Common myeloid progenitor, CD34-positive (primary cell): ENCODE results near the gene FEM1B.
A peak's percentile ranks its signal among the peaks of the same experiment; 100 is the strongest.

Source experiments
- CTCF ChIA-PET: fragments of 350-600 bp; sonication (Branson Sonifier 250); formaldehyde crosslinking; loops from one replicate; lab custom pipeline; 2021; ENCODE audit warnings: antibody characterized with exemption; lab: Charles Lee
- POLR2A ChIA-PET: fragments of 350-600 bp; sonication (Branson Sonifier 250); formaldehyde crosslinking; loops from one replicate; lab custom pipeline; 2021; ENCODE audit warnings: antibody characterized with exemption; lab: Charles Lee
- DNase-seq, 3 donors: peaks; one replicate each; pipeline versions ENCODE4 v3.0.0 to v3.0.0-alpha.2; 2013
- H3K27ac ChIP-seq, 2 experiments: 1 replicate in 1 of 2; 2 replicates in 1 of 2; pipeline ENCODE4 v1.7.0; 2013; ENCODE audit warnings: inconsistent platforms in 2 of 2, low read length in 2 of 2, mild to moderate bottlenecking in 2 of 2, low read depth in 1 of 2, moderate library complexity in 1 of 2; ENCODE audit not compliant: severe bottlenecking in 2 of 2, insufficient read depth in 1 of 2, poor library complexity in 1 of 2
- H3K27me3 ChIP-seq, 5 experiments: replicated peaks in 2 of 5; 1 replicate in 3 of 5; 2 replicates in 2 of 5; pipeline versions ENCODE4 v1.6.1 to v1.7.0; 2013; ENCODE audit warnings: low read length in 4 of 5, mild to moderate bottlenecking in 2 of 5, moderate library complexity in 2 of 5, inconsistent platforms in 1 of 5; ENCODE audit not compliant: insufficient read depth in 5 of 5, control insufficient read depth in 4 of 5
- H3K36me3 ChIP-seq, 4 experiments: 1 replicate in 2 of 4; 2 replicates in 2 of 4; pipeline versions ENCODE4 v1.6.1 to v1.7.0; 2013; ENCODE audit warnings: low read length in 3 of 4, control low read depth in 1 of 4, mild to moderate bottlenecking in 1 of 4; ENCODE audit not compliant: control insufficient read depth in 4 of 4, insufficient read depth in 4 of 4
- H3K4me1 ChIP-seq, 4 experiments: 1 replicate in 3 of 4; 2 replicates in 1 of 4; pipeline versions ENCODE4 v1.6.1 to v1.7.1; 2013; ENCODE audit warnings: low read length in 3 of 4, mild to moderate bottlenecking in 3 of 4, control low read depth in 1 of 4, inconsistent platforms in 1 of 4, moderate library complexity in 1 of 4; ENCODE audit not compliant: control insufficient read depth in 4 of 4, insufficient read depth in 4 of 4; ENCODE audit errors: control extremely low read depth in 1 of 4
- H3K4me3 ChIP-seq, 7 experiments: 1 replicate in 4 of 7; 2 replicates in 3 of 7; pipeline versions ENCODE4 v1.5.1 to v1.7.0; 2013; ENCODE audit warnings: mild to moderate bottlenecking in 7 of 7, low read length in 6 of 7, moderate library complexity in 6 of 7, inconsistent platforms in 2 of 7, low read depth in 2 of 7, control low read depth in 1 of 7; ENCODE audit not compliant: insufficient read depth in 4 of 7, control insufficient read depth in 1 of 7; ENCODE audit errors: extremely low read depth in 1 of 7
- H3K9me3 ChIP-seq, 5 experiments: 1 replicate in 4 of 5; 2 replicates in 1 of 5; pipeline versions ENCODE4 v1.6.1 to v1.7.1; 2013; ENCODE audit warnings: low read length in 4 of 5, mild to moderate bottlenecking in 2 of 5, inconsistent platforms in 1 of 5, low read depth in 1 of 5, moderate library complexity in 1 of 5; ENCODE audit not compliant: control insufficient read depth in 4 of 5, insufficient read depth in 2 of 5; ENCODE audit errors: control extremely low read depth in 1 of 5
- WGBS: methylation state at CpG from one replicate; pipeline ENCODE4 v1.1.5; 2013; ENCODE audit not compliant: insufficient coverage; 5-methylcytosine and 5-hydroxymethylcytosine counted together

FEM1B gene

DNA sequence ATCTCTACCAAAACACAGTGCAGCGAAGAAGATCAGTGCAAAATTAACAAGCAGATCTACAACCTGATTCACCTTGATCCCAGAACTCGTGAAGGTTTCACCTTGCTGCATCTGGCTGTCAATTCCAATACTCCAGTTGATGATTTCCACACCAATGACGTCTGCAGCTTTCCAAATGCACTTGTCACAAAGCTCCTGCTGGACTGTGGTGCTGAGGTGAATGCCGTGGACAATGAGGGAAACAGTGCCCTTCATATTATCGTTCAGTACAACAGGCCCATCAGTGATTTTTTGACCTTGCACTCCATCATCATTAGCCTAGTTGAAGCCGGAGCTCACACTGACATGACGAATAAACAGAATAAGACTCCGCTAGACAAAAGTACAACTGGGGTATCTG, 13.2 kb downstream of the FEM1B start:
- Histone ChIP-seq H3K9me3 (peaks cover 0 to 2% (median 0%) of the 10 kb centered on the region in 5 experiments), H3K27me3 (no peaks in the 10 kb centered on the region), H3K4me3 (no peak overlapping the region), H3K36me3 (peaks cover 11 to 32% (median 26%) of the 10 kb centered on the region in 4 experiments), H3K27ac (no peak overlapping the region), H3K4me1 (peaks cover 0 to 13% (median 6%) of the 10 kb centered on the region in 4 experiments)
- WGBS, result 99% methylated on average over 8 of the region's 8 CpGs
- CTCF ChIA-PET, result interaction anchor here (1.0 to 2.6 kb wide), 5 partner anchors 9 to 38 kb away, joined by 4 to 11 read pairs (median 4); no protein-coding TSS in a partner anchor
- POLR2A ChIA-PET, result no interaction called here
- no peak for DNase-seq

DNA sequence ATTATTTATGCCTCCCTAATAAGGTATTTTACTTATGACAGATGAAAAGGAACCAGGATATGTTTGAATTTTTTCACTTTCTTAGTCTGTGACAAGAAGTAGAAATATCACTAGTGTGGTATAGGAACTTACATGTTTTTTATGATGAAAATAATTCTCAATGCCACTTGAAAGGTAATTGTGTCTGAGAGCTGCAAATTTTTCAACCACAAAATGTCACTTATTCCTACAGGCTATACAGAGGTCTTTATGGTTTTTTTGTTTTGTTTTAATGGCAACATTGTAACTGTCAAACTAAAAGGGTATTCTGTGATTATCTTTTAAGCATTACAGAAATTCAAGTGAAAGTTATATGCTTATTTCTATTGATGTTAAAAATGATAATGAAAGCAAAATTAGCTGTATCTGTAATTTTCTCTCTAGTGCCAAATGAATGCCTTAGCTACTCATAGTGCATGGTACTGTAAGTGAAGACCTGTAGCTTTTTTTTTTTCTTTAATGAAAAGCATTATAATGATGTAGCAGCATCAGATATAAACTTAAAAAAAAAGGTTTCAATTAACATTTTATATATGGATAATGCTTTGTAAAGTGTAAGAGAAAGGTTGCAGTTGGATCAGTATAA, 14.7 kb downstream of the FEM1B start:
- Histone ChIP-seq H3K4me3 (no peak overlapping the region), H3K27me3 (no peaks in the 10 kb centered on the region), H3K27ac (no peak overlapping the region), H3K9me3 (peaks cover 0 to 2% (median 0%) of the 10 kb centered on the region in 5 experiments), H3K36me3 (peaks cover 11 to 32% (median 26%) of the 10 kb centered on the region in 4 experiments), H3K4me1 (peaks cover 0 to 13% (median 6%) of the 10 kb centered on the region in 4 experiments)
- ChIA-PET POLR2A (no interaction called here), CTCF (interaction anchor here (1.1 to 2.6 kb wide), 5 partner anchors 11 to 43 kb away, joined by 3 to 11 read pairs (median 6); partner anchors contain the start of gene FEM1B)
- DNase-seq, result no peak

DNA sequence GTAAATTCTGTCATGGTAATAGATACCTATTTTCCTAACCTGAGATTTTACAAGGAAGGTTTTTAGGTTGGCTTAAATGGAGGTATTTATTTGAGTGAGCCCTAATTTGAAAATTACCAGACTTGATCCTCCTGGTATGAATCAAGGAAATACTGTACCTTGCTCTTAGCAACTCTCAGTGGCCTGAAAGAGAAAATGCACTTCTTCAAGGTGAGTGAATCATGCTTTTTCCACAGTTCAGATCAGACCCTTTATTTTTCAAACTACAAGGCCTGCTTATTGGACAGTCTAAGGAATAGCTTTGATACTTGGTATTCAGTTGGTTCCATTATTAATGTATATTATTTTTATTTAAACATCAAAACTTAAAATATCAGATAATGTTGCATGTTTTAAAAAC, 15.4 kb downstream of the FEM1B start:
- H3K36me3 ChIP-seq, result peaks cover 11 to 32% (median 26%) of the 10 kb centered on the region in 4 experiments
- POLR2A ChIA-PET, result no interaction called here
- CTCF ChIA-PET, result interaction anchor here (1.2 kb wide), 1 partner anchor 14 kb away, joined by 6 read pairs; the partner anchor contains the start of gene FEM1B

DNA sequence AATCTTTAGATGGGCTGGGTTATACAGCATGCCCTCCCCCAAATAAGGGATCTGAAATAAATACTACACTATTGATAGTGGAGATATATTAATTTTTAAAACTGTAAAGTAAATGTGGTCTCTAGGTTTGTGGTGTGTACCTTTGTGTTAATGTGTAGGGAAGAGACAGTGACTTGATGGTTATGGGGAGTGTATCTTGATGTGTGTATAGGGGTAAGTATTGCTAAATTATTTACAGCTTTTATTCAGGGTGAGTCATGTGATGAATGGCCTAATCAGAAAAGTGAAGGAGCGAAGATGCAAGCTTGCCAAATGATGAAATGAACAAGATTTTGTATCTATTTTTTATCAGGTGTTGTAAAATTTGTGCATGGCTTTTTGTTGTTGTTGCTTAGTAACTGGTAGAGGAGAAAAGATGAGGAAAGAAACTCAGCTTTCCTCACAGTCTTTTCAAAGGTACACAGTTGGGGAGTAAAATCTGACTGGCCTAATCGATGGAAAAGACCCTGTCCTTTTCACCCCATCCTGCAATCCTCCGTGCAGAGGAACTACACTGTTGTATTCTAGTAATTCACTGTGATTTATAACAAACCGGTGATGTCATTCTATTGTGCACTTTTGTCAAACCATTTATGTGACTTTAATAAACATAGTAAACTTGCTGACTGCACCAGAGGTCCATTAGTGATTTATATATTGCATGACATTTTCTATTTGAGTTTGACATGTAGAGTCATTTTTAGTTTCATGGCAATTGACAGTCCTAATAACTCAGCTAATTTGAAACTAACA, 17.7 kb downstream of the FEM1B start:
- ChIA-PET POLR2A (no interaction called here), CTCF (interaction anchor here (1.0 to 1.4 kb wide), 4 partner anchors 11 to 42 kb away, joined by 3 to 4 read pairs (median 4); no protein-coding TSS in a partner anchor)
- WGBS, result 100% methylated on average over 1 of the region's 4 CpGs

More for the DNA sequence above, 15.4 kb downstream of the FEM1B start:
- no peak overlapping the region for H3K4me3 ChIP-seq
- H3K4me1 ChIP-seq, result peaks cover 0 to 11% (median 5%) of the 10 kb centered on the region in 4 experiments
- H3K27me3 ChIP-seq, result no peaks in the 10 kb centered on the region
- H3K9me3 ChIP-seq, result peaks cover 0 to 2% (median 0%) of the 10 kb centered on the region in 5 experiments
- no peak for DNase-seq
- H3K27ac ChIP-seq, result no peak overlapping the region

DNA sequence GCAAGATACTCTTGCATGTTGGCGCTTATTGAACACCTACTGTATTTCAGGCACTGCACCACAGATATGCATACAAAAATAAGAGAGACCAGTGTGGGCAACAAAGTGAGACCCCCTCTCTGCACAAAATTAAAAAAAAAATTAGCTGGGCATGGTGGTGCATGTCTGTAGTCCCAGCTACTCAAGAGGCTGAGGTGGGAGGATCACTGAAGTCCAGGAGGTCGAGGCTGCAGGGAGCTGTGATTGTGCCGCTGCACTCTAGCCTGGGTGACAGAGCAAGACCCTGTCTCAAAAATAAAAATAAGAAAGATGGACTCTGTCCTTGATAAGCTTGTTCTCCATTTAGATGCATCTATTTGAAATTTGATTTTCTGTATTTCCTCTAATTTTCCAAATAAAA, 20.8 kb downstream of the FEM1B start:
- H3K9me3 ChIP-seq, result peaks cover 0 to 2% (median 0%) of the 10 kb centered on the region in 5 experiments
- peaks cover 0 to 5% (median 2%) of the 10 kb centered on the region in 4 experiments for H3K36me3 ChIP-seq
- WGBS, result 80% methylated on average over 2 of the region's 3 CpGs
- ChIA-PET POLR2A (no interaction called here), CTCF (interaction anchor here (1.0 to 3.5 kb wide), 5 partner anchors 9 to 48 kb away, joined by 3 to 17 read pairs (median 5); partner anchors contain the start of gene FEM1B)
- H3K27ac ChIP-seq, result no peak overlapping the region
- peak overlapping the region in 4 of 7 experiments; percentile 50 to 75 (median 70) for H3K4me3 ChIP-seq
- H3K4me1 ChIP-seq, result peaks cover 0 to 18% (median 9%) of the 10 kb centered on the region in 4 experiments
- no peaks in the 10 kb centered on the region for H3K27me3 ChIP-seq
- no peak for DNase-seq

More for the DNA sequence above, 17.7 kb downstream of the FEM1B start:
- Histone ChIP-seq H3K9me3 (peaks cover 0 to 2% (median 0%) of the 10 kb centered on the region in 5 experiments), H3K27me3 (no peaks in the 10 kb centered on the region), H3K27ac (no peak overlapping the region), H3K4me3 (no peak overlapping the region), H3K4me1 (peaks cover 3 to 11% (median 7%) of the 10 kb centered on the region in 4 experiments), H3K36me3 (peaks cover 1 to 23% (median 15%) of the 10 kb centered on the region in 4 experiments)
- no peak for DNase-seq

DNA sequence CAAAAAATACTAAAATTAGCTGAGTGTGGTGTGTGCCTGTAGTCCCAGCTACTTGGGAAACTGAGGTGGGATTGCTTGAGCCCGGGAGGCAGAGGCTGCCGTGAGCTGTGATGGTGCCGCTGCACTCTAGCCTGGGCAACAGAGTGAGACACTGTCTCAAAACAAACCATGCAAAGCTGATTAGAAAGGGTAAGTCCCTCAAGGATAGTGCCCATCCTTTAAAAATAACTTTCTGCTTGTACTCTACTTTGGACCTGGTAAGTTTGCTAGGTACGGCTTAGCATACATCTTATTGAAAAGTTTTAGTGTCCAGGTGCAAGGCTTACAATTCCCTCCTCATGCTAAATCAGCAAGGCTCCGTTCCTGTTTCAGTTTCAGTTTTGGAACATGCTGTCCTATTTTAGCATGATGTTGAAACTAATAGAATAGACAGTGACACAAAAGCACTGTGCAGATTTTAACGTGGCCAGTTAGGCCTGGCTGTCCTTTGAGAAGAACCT, 21.4 kb downstream of the FEM1B start:
- Histone ChIP-seq H3K36me3 (peaks cover 0 to 4% (median 1%) of the 10 kb centered on the region in 4 experiments), H3K27ac (peak overlapping the region in 1 of 2 experiments; percentile 27), H3K9me3 (peaks cover 0 to 2% (median 0%) of the 10 kb centered on the region in 5 experiments), H3K4me1 (peaks cover 0 to 18% (median 9%) of the 10 kb centered on the region in 4 experiments), H3K4me3 (peak overlapping the region in 5 of 7 experiments; percentile 25 to 75 (median 66)), H3K27me3 (no peaks in the 10 kb centered on the region)
- peak; percentile 40 to 78 (median 71) for DNase-seq
- ChIA-PET POLR2A (no interaction called here), CTCF (interaction anchor here (1.0 to 3.5 kb wide), 5 partner anchors 8 to 49 kb away, joined by 3 to 17 read pairs (median 5); partner anchors contain the start of gene FEM1B)
- WGBS, result 3% methylated on average over 5 of the region's 6 CpGs
